WTC11 (cell line): ENCODE data around the gene LRRN4CL. TPM values are rescaled to one million over a fixed set of nuclear protein-coding genes. Genes with fewer than 3 reads are reported as not detected.
A peak's percentile ranks its signal among the peaks of the same experiment; 100 is the strongest.

ENCODE experiments used
- ATAC-seq: fragments of 200-7000 bp; cut with Tn5 transposase; 2 replicates; pipeline ENCODE4 v1.10.0; 2021; ENCODE audit warnings: mild to moderate bottlenecking, moderate library complexity
- CTCF ChIA-PET: fragments of 300-600 bp; sonication (Branson Sonifier 250); formaldehyde crosslinking; loops from one replicate; lab custom pipeline; 2021; ENCODE audit warnings: antibody characterized with exemption; lab: Charles Lee
- POLR2A ChIA-PET: fragments of 350-600 bp; sonication (Branson Sonifier 250); formaldehyde crosslinking; loops from one replicate; lab custom pipeline; 2021; ENCODE audit warnings: antibody characterized with exemption; lab: Charles Lee
- DNase-seq: peaks from one replicate; pipeline ENCODE4 v3.0.0; 2021; ENCODE audit warnings: low spot score
- H3K27ac Mint-ChIP-seq: 2 replicates; pipeline ENCODE4 v1.8.0; 2021; ENCODE audit warnings: mixed read lengths
- H3K27me3 Mint-ChIP-seq: 2 replicates; pipeline ENCODE4 v1.8.0; 2021; ENCODE audit warnings: low read depth, mild to moderate bottlenecking, moderate library complexity, mixed read lengths
- H3K36me3 Mint-ChIP-seq: 2 replicates; pipeline ENCODE4 v1.8.0; 2021; ENCODE audit warnings: mixed read lengths
- H3K4me1 Mint-ChIP-seq: 2 replicates; pipeline ENCODE4 v1.8.0; 2022; ENCODE audit warnings: mixed read lengths
- H3K4me3 Mint-ChIP-seq: 2 replicates; pipeline ENCODE4 v1.8.0; 2021; ENCODE audit warnings: mild to moderate bottlenecking, moderate library complexity, mixed read lengths
- H3K9me3 Mint-ChIP-seq: 2 replicates; pipeline ENCODE4 v1.8.0; 2021; ENCODE audit warnings: mixed read lengths
- CREM ChIP-seq: sonication (generic); formaldehyde crosslinking; IDR thresholded peaks from 2 replicates; pipeline ENCODE4 v1.8.1; 2022; ENCODE audit warnings: mild to moderate bottlenecking, missing genetic modification reagents, moderate library complexity
- FOXP1 ChIP-seq: sonication (generic); formaldehyde crosslinking; IDR thresholded peaks from 2 replicates; pipeline ENCODE4 v1.8.0; 2022; ENCODE audit warnings: missing genetic modification reagents, mild to moderate bottlenecking, moderate library complexity, borderline replicate concordance
- GABPB1 ChIP-seq: sonication (generic); formaldehyde crosslinking; IDR thresholded peaks from 2 replicates; pipeline ENCODE4 v1.8.1; 2023; ENCODE audit warnings: mild to moderate bottlenecking, missing genetic modification reagents
- GRHL2 ChIP-seq: fragments of 250-450 bp; sonication (Bioruptor Pico); IDR thresholded peaks from 2 replicates; pipeline ENCODE4 v1.8.0; 2022; ENCODE audit warnings: mild to moderate bottlenecking, moderate library complexity; ENCODE audit not compliant: insufficient replicate concordance, severe bottlenecking
- HMGA2 ChIP-seq: fragments of 250-450 bp; sonication (Bioruptor Pico); IDR thresholded peaks from 2 replicates; pipeline ENCODE4 v1.4.0; 2021; ENCODE audit warnings: mild to moderate bottlenecking, moderate library complexity
- IRF2 ChIP-seq: sonication (generic); formaldehyde crosslinking; IDR thresholded peaks from 2 replicates; pipeline ENCODE4 v1.8.0; 2022; ENCODE audit warnings: low read depth, missing genetic modification reagents, borderline replicate concordance
- JUN ChIP-seq: sonication (generic); formaldehyde crosslinking; IDR thresholded peaks from 2 replicates; pipeline ENCODE4 v1.8.0; 2023; ENCODE audit warnings: mild to moderate bottlenecking, missing genetic modification reagents
- KAT7 ChIP-seq: sonication (generic); formaldehyde crosslinking; IDR thresholded peaks from 2 replicates; pipeline ENCODE4 v1.8.1; 2023; ENCODE audit warnings: missing genetic modification reagents, mild to moderate bottlenecking, borderline replicate concordance
- NFE2L1 ChIP-seq: sonication (generic); formaldehyde crosslinking; IDR thresholded peaks from 2 replicates; pipeline ENCODE4 v1.8.1; 2023; ENCODE audit warnings: missing genetic modification reagents
- NFYB ChIP-seq: sonication (generic); formaldehyde crosslinking; conservative IDR thresholded peaks from 2 replicates; pipeline ENCODE4 v1.8.0; 2022; ENCODE audit warnings: low read depth, missing genetic modification reagents
- NR3C1 ChIP-seq: sonication (generic); formaldehyde crosslinking; conservative IDR thresholded peaks from 2 replicates; pipeline ENCODE4 v1.8.1; 2023; ENCODE audit warnings: low read depth, mild to moderate bottlenecking, missing genetic modification reagents
- OVOL2 ChIP-seq: fragments of 250-450 bp; sonication (Bioruptor Pico); IDR thresholded peaks from 2 replicates; pipeline ENCODE4 v1.9.0; 2021; ENCODE audit warnings: mild to moderate bottlenecking, borderline replicate concordance
- PRRX2 ChIP-seq: fragments of 250-450 bp; sonication (Bioruptor Pico); IDR thresholded peaks from 2 replicates; pipeline ENCODE4 v1.8.0; 2021; ENCODE audit warnings: mild to moderate bottlenecking
- RORB ChIP-seq: fragments of 250-450 bp; sonication (Bioruptor Pico); IDR thresholded peaks from 2 replicates; pipeline ENCODE4 v1.9.0; 2021; ENCODE audit warnings: mild to moderate bottlenecking
- SMAD4 ChIP-seq: sonication (generic); formaldehyde crosslinking; IDR thresholded peaks from 2 replicates; pipeline ENCODE4 v1.8.0; 2022; ENCODE audit warnings: mild to moderate bottlenecking, missing genetic modification reagents
- SP1 ChIP-seq: sonication (generic); formaldehyde crosslinking; conservative IDR thresholded peaks from 2 replicates; pipeline ENCODE4 v1.8.1; 2022; ENCODE audit warnings: missing genetic modification reagents
- TCF7 ChIP-seq: sonication (generic); formaldehyde crosslinking; IDR thresholded peaks from 2 replicates; pipeline ENCODE4 v1.8.0; 2022; ENCODE audit warnings: mild to moderate bottlenecking, low read depth, missing genetic modification reagents, moderate library complexity
- ZNF138 ChIP-seq: sonication (generic); formaldehyde crosslinking; conservative IDR thresholded peaks from 2 replicates; pipeline ENCODE4 v1.8.1; 2022; ENCODE audit warnings: mild to moderate bottlenecking, moderate library complexity, missing genetic modification reagents
- ZNF317 ChIP-seq: sonication (generic); formaldehyde crosslinking; IDR thresholded peaks from 2 replicates; pipeline ENCODE4 v1.8.1; 2023; ENCODE audit warnings: low read depth, mild to moderate bottlenecking, moderate library complexity, missing genetic modification reagents, borderline replicate concordance
- ZNF671 ChIP-seq: fragments of 250-450 bp; sonication (Bioruptor Pico); IDR thresholded peaks from 2 replicates; pipeline ENCODE4 v1.8.0; 2021; ENCODE audit warnings: mild to moderate bottlenecking
- total RNA-seq: library from RNA; stranded (reverse); gene quantifications from 3 replicates; pipeline ENCODE4 v1.2.3, GENCODE V29; 2021
- TF ChIP-seq, protein P1 (sequence below): fragments of 200-600 bp; IDR thresholded peaks from 2 replicates; pipeline ENCODE4 v1.8.0; 2022; ENCODE audit warnings: antibody characterized with exemption
- TF ChIP-seq, protein P2 (sequence below): sonication (generic); formaldehyde crosslinking; IDR thresholded peaks from 2 replicates; pipeline ENCODE4 v1.8.1; 2022; ENCODE audit warnings: mild to moderate bottlenecking, missing genetic modification reagents, moderate library complexity, borderline replicate concordance
- TF ChIP-seq, protein P3 (sequence below): sonication (generic); formaldehyde crosslinking; IDR thresholded peaks from 2 replicates; pipeline ENCODE4 v1.8.1; 2023; ENCODE audit warnings: mild to moderate bottlenecking, missing genetic modification reagents, moderate library complexity
- TF ChIP-seq, protein P4 (sequence below): sonication (generic); formaldehyde crosslinking; IDR thresholded peaks from 2 replicates; pipeline ENCODE4 v1.8.0; 2022; ENCODE audit warnings: mild to moderate bottlenecking, missing genetic modification reagents
- TF ChIP-seq, protein P5 (sequence below): sonication (generic); formaldehyde crosslinking; IDR thresholded peaks from 2 replicates; pipeline ENCODE4 v1.8.1; 2023; ENCODE audit warnings: mild to moderate bottlenecking, moderate library complexity, missing genetic modification reagents
- TF ChIP-seq, protein P6 (sequence below): sonication (generic); formaldehyde crosslinking; IDR thresholded peaks from 2 replicates; pipeline ENCODE4 v1.8.1; 2023; ENCODE audit warnings: mild to moderate bottlenecking, missing genetic modification reagents, moderate library complexity
- TF ChIP-seq, protein P7 (sequence below): sonication (generic); formaldehyde crosslinking; conservative IDR thresholded peaks from 2 replicates; pipeline ENCODE4 v1.8.1; 2022; ENCODE audit warnings: mild to moderate bottlenecking, missing genetic modification reagents
- TF ChIP-seq, protein P8 (sequence below): fragments of 250-450 bp; sonication (Bioruptor Pico); IDR thresholded peaks from 2 replicates; pipeline ENCODE4 v1.9.0; 2021; ENCODE audit warnings: moderate library complexity, mild to moderate bottlenecking, inconsistent platforms, borderline replicate concordance

Gene LRRN4CL
- total RNA-seq, 1 experiment from 2014 or later, result 0.39 TPM

DNA sequence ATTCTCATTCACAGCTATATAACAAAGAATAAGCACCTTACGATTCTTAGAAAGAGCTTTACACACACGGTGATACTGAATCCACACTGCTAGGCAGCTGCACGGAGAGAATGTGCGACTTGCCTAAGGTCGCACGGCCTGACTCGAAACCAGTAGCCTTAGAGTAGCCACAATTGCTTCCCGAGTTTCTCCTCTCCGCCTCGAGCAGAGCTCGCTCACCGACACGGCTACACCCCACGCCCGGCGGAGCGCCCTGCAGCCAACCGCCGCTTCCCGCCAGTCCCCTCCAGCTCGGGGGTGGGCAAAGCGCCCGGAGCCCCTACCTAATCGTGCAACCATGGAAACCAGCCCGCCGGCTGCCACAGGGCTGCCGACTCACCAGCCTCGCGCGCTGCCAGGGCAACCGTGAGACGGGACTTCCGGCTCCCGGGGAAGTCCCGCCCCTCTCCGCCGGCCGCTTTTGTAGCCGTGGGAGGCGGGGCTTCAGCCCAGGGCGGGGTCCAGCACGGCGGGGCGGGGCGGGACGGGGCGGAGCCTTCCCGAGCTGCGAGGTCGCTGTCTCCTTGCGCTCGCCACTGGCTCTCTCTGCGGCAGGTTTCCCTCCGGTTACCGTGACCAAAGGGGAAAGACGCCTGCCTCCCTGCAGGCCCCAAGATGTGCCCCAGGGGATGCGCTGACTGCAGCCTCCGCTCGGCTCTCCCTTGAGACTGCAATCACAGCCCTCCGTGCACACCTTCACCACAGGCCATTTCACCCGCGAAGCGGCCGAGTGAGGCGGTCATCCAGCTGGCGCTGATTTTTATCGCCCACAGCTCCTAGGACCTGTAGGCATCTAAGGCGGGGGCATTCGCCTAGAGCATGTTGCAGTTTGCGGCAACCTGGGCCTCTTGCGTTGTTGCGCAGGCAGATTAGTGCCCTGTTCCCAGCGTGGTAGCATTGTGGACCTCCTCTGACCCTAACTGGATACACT lies 16.8 kb upstream of the LRRN4CL start:
- H3K4me1 Mint-ChIP-seq, result peaks cover 38% of the 10 kb centered on the region
- ATAC-seq, result peak; percentile 61
- POLR2A ChIA-PET, result interaction anchor here (0.6 to 6.0 kb wide), 15 partner anchors 18 to 153 kb away, joined by 3 to 35 read pairs (median 6); partner anchors contain the start of genes B3GAT3, C11orf98, CSKMT and HNRNPUL2
- TF ChIP-seq NFE2L1 (no peak), NFYB (no peak), RORB (CRISPR knock-in tag) (0 out of 2 replicates have a peak, but pooled peaks have one; percentile 3), NR3C1 (CRISPR knock-in tag) (no peak), ZNF671 (no peak), TCF7 (CRISPR knock-in tag) (no peak), KAT7 (CRISPR knock-in tag) (no peak), PRRX2 (no peak), FOXP1 (CRISPR knock-in tag) (0 out of 2 replicates have a peak, but pooled peaks have one; percentile 14), CREM (CRISPR knock-in tag) (no peak; the same call in 1 of the 2 replicates), SP1 (CRISPR knock-in tag) (peak; percentile 83), ZNF317 (CRISPR knock-in tag) (no peak), JUN (no peak), GRHL2 (CRISPR knock-in tag) (no peak), IRF2 (no peak), SMAD4 (CRISPR knock-in tag) (no peak), OVOL2 (CRISPR knock-in tag) (no peak), ZNF138 (no peak), HMGA2 (no peak), GABPB1 (no peak)
- TF ChIP-seq, protein P1, sequence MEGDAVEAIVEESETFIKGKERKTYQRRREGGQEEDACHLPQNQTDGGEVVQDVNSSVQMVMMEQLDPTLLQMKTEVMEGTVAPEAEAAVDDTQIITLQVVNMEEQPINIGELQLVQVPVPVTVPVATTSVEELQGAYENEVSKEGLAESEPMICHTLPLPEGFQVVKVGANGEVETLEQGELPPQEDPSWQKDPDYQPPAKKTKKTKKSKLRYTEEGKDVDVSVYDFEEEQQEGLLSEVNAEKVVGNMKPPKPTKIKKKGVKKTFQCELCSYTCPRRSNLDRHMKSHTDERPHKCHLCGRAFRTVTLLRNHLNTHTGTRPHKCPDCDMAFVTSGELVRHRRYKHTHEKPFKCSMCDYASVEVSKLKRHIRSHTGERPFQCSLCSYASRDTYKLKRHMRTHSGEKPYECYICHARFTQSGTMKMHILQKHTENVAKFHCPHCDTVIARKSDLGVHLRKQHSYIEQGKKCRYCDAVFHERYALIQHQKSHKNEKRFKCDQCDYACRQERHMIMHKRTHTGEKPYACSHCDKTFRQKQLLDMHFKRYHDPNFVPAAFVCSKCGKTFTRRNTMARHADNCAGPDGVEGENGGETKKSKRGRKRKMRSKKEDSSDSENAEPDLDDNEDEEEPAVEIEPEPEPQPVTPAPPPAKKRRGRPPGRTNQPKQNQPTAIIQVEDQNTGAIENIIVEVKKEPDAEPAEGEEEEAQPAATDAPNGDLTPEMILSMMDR, result no peak
- TF ChIP-seq, protein P2, sequence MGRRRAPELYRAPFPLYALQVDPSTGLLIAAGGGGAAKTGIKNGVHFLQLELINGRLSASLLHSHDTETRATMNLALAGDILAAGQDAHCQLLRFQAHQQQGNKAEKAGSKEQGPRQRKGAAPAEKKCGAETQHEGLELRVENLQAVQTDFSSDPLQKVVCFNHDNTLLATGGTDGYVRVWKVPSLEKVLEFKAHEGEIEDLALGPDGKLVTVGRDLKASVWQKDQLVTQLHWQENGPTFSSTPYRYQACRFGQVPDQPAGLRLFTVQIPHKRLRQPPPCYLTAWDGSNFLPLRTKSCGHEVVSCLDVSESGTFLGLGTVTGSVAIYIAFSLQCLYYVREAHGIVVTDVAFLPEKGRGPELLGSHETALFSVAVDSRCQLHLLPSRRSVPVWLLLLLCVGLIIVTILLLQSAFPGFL, result no peak
- TF ChIP-seq, protein P3, sequence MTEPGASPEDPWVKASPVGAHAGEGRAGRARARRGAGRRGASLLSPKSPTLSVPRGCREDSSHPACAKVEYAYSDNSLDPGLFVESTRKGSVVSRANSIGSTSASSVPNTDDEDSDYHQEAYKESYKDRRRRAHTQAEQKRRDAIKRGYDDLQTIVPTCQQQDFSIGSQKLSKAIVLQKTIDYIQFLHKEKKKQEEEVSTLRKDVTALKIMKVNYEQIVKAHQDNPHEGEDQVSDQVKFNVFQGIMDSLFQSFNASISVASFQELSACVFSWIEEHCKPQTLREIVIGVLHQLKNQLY (CRISPR knock-in tag), result no peak
- TF ChIP-seq, protein P4, sequence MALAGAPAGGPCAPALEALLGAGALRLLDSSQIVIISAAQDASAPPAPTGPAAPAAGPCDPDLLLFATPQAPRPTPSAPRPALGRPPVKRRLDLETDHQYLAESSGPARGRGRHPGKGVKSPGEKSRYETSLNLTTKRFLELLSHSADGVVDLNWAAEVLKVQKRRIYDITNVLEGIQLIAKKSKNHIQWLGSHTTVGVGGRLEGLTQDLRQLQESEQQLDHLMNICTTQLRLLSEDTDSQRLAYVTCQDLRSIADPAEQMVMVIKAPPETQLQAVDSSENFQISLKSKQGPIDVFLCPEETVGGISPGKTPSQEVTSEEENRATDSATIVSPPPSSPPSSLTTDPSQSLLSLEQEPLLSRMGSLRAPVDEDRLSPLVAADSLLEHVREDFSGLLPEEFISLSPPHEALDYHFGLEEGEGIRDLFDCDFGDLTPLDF (CRISPR knock-in tag), result no peak
- TF ChIP-seq, protein P5, sequence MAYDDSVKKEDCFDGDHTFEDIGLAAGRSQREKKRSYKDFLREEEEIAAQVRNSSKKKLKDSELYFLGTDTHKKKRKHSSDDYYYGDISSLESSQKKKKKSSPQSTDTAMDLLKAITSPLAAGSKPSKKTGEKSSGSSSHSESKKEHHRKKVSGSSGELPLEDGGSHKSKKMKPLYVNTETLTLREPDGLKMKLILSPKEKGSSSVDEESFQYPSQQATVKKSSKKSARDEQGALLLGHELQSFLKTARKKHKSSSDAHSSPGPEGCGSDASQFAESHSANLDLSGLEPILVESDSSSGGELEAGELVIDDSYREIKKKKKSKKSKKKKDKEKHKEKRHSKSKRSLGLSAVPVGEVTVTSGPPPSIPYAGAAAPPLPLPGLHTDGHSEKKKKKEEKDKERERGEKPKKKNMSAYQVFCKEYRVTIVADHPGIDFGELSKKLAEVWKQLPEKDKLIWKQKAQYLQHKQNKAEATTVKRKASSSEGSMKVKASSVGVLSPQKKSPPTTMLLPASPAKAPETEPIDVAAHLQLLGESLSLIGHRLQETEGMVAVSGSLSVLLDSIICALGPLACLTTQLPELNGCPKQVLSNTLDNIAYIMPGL (CRISPR knock-in tag), result no peak
- TF ChIP-seq, protein P6, sequence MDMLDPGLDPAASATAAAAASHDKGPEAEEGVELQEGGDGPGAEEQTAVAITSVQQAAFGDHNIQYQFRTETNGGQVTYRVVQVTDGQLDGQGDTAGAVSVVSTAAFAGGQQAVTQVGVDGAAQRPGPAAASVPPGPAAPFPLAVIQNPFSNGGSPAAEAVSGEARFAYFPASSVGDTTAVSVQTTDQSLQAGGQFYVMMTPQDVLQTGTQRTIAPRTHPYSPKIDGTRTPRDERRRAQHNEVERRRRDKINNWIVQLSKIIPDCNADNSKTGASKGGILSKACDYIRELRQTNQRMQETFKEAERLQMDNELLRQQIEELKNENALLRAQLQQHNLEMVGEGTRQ, result 0 out of 2 replicates have a peak, but pooled peaks have one; percentile 20
- TF ChIP-seq, protein P7, sequence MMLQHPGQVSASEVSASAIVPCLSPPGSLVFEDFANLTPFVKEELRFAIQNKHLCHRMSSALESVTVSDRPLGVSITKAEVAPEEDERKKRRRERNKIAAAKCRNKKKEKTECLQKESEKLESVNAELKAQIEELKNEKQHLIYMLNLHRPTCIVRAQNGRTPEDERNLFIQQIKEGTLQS (CRISPR knock-in tag), result 0 out of 2 replicates have a peak, but pooled peaks have one; percentile 46
- TF ChIP-seq, protein P8, sequence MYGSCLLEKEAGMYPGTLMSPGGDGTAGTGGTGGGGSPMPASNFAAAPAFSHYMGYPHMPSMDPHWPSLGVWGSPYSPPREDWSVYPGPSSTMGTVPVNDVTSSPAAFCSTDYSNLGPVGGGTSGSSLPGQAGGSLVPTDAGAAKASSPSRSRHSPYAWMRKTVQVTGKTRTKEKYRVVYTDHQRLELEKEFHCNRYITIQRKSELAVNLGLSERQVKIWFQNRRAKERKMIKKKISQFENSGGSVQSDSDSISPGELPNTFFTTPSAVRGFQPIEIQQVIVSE (CRISPR knock-in tag), result no peak

More for the DNA sequence above, 16.8 kb upstream of the LRRN4CL start:
- peak overlapping the region; percentile 92 for H3K4me3 Mint-ChIP-seq
- no peaks in the 10 kb centered on the region for H3K9me3 Mint-ChIP-seq
- CTCF ChIA-PET, result interaction anchor here (0.6 to 4.0 kb wide), 23 partner anchors 10 to 312 kb away, joined by 3 to 24 read pairs (median 4); partner anchors contain the start of genes C11orf98, CSKMT, EML3 and GANAB
- H3K36me3 Mint-ChIP-seq, result peaks cover 28% of the 10 kb centered on the region
- no peaks in the 10 kb centered on the region; the same call in 1 of the 2 replicates for H3K27me3 Mint-ChIP-seq
- H3K27ac Mint-ChIP-seq, result peak overlapping the region; percentile 98
- peak; percentile 96 for DNase-seq
